K562 (cell line): ENCODE data around the gene SH3TC2.

Experiments used
- NCOR1 ChIP-seq: fragments of 450-650 bp; IDR thresholded peaks from 2 replicates; pipeline ENCODE4 v1.6.1; 2016; ENCODE audit warnings: mild to moderate bottlenecking, moderate library complexity
- POLR2A ChIP-seq: fragments of 450-650 bp; conservative IDR thresholded peaks from 2 replicates; pipeline ENCODE4 v1.6.1; 2016
- ZNF717 ChIP-seq: fragments of 250-450 bp; sonication (Bioruptor Pico); IDR thresholded peaks from 2 replicates; pipeline ENCODE4 v1.5.0; 2021
- ZNF778 ChIP-seq: fragments of 450-650 bp; formaldehyde crosslinking; IDR thresholded peaks from 2 replicates; pipeline ENCODE4 v1.4.0; 2020; ENCODE audit warnings: mild to moderate bottlenecking, moderate library complexity
- TF ChIP-seq, protein P1 (sequence below), 3 experiments: IDR thresholded peaks in 2 of 3; conservative IDR thresholded peaks in 1 of 3; 2 replicates each; pipeline ENCODE4 v1.5.1; 2011 to 2012; ENCODE audit warnings: low read length in 3 of 3, mild to moderate bottlenecking in 3 of 3, control low read depth in 2 of 3, improper control_type of control experiment in 1 of 3, inconsistent platforms in 1 of 3, low read depth in 1 of 3, mixed read lengths in 1 of 3, moderate library complexity in 1 of 3; ENCODE audit not compliant: insufficient read depth in 2 of 3

GRCh38 chr5:148966938-148967337 is 95.9 kb downstream of the SH3TC2 start:
- TF ChIP-seq, protein P1, sequence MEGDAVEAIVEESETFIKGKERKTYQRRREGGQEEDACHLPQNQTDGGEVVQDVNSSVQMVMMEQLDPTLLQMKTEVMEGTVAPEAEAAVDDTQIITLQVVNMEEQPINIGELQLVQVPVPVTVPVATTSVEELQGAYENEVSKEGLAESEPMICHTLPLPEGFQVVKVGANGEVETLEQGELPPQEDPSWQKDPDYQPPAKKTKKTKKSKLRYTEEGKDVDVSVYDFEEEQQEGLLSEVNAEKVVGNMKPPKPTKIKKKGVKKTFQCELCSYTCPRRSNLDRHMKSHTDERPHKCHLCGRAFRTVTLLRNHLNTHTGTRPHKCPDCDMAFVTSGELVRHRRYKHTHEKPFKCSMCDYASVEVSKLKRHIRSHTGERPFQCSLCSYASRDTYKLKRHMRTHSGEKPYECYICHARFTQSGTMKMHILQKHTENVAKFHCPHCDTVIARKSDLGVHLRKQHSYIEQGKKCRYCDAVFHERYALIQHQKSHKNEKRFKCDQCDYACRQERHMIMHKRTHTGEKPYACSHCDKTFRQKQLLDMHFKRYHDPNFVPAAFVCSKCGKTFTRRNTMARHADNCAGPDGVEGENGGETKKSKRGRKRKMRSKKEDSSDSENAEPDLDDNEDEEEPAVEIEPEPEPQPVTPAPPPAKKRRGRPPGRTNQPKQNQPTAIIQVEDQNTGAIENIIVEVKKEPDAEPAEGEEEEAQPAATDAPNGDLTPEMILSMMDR (IDR thresholded peaks at IDR 0.05 in 2 of 3, conservative IDR thresholded peaks at IDR 0.05 in 1 of 3; ENCODE audit: insufficient read depth in 2 of 3, low read depth in 1 of 3, low read length in 3 of 3): no peak
- no peak for TF ChIP-seq ZNF717 (CRISPR knock-in tag)
- no peak for TF ChIP-seq ZNF778
- no peak for TF ChIP-seq NCOR1
- no peak for TF ChIP-seq POLR2A
